ENCODE data around the gene REL. TPM values are rescaled to one million over a fixed set of nuclear protein-coding genes. Genes with fewer than 3 reads are reported as not detected.

REL gene
- total RNA-seq, 1 experiment from 2014 or later, result 10.2 TPM

- BruUV-seq (replicated peaks), result no TSS peak
- no peak overlapping the region for H3K4me2 ChIP-seq (ENCODE audit: low read length)
- H3K79me2 ChIP-seq (ENCODE audit: insufficient read depth, low read length), result no peaks in the 10 kb centered on the region
- H3K4me3 ChIP-seq (replicated peaks in 1 of 2; ENCODE audit: low read depth in 1 of 2, low read length in 2 of 2), result no peak overlapping the region
- no peak for TF ChIP-seq FOSL1 (IDR thresholded peaks at IDR 0.05; ENCODE audit: low read depth)
- TF ChIP-seq CEBPB (IDR thresholded peaks at IDR 0.05; ENCODE audit: low read depth), result no peak
- TF ChIP-seq ZFX (IDR thresholded peaks at IDR 0.05), result no peak
- TF ChIP-seq SIN3A (IDR thresholded peaks at IDR 0.05; ENCODE audit: low read depth), result no peak
- TF ChIP-seq POLR2A (IDR thresholded peaks at IDR 0.05; ENCODE audit: borderline replicate concordance, extremely low read depth, insufficient read depth, insufficient read length), result no peak
- TF ChIP-seq SP1 (IDR thresholded peaks at IDR 0.05; ENCODE audit: low read depth), result no peak
- TF ChIP-seq POLR2AphosphoS5 (IDR thresholded peaks at IDR 0.05; ENCODE audit: low read depth, low read length), result no peak
- TF ChIP-seq ZBTB33 (IDR thresholded peaks at IDR 0.05; ENCODE audit: extremely low read depth, insufficient replicate concordance, low read length), result no peak
- no peak for TF ChIP-seq EGR1 (IDR thresholded peaks at IDR 0.05; ENCODE audit: low read depth)
- TF ChIP-seq SRF (IDR thresholded peaks at IDR 0.05; ENCODE audit: low read depth), result no peak
- no peak for TF ChIP-seq MAX (IDR thresholded peaks at IDR 0.05)
- no peak for TF ChIP-seq ELF1 (IDR thresholded peaks at IDR 0.05; ENCODE audit: borderline replicate concordance, low read depth)
- TF ChIP-seq EZH2phosphoT487 (IDR thresholded peaks at IDR 0.05; ENCODE audit: borderline replicate concordance), result no peak
- TF ChIP-seq EZH2 (IDR thresholded peaks at IDR 0.05), result no peak
- TF ChIP-seq JUND (IDR thresholded peaks at IDR 0.05), result no peak
- no peak for TF ChIP-seq TCF7L2 (IDR thresholded peaks at IDR 0.05; ENCODE audit: borderline replicate concordance, extremely low read depth, insufficient read depth, insufficient read length)
- no peak for TF ChIP-seq YY1 (IDR thresholded peaks at IDR 0.05; ENCODE audit: extremely low read depth, insufficient replicate concordance, low read depth, low read length)
- no peak for TF ChIP-seq ATF3 (IDR thresholded peaks at IDR 0.05)
- no peaks in the 10 kb centered on the region for H4K20me1 ChIP-seq (ENCODE audit: insufficient read depth)
- RAD21 ChIA-PET (ENCODE audit: low non-redundant PET in 1 of 2, low total read pairs in 2 of 2, uncharacterized antibody in 2 of 2, unreplicated experiment in 2 of 2), result no interaction called here
- peaks cover 0 to 8% of the 10 kb centered on the region in 2 experiments; a peak in 1 of 4 replicates for H3K4me1 ChIP-seq (ENCODE audit: control insufficient read depth in 1 of 2, insufficient read depth in 2 of 2, low read length in 2 of 2)
- H3K9ac ChIP-seq (ENCODE audit: low read length), result no peak overlapping the region
- intact Hi-C loops (cut with micrococcal nuclease), result no loop called here
- H3K36me3 ChIP-seq (ENCODE audit: control insufficient read depth in 1 of 2, insufficient read depth in 2 of 2, low read length in 2 of 2), result no peaks in the 10 kb centered on the region
- POLR2A ChIA-PET, result interaction anchor here (0.7 kb wide), 1 partner anchor 88 kb away, joined by 3 read pairs; no protein-coding TSS in a partner anchor
- H3K9me3 ChIP-seq (ENCODE audit: control insufficient read depth in 1 of 2, insufficient read depth in 1 of 2, low read depth in 1 of 2, low read length in 2 of 2), result no peaks in the 10 kb centered on the region
- H3K27me3 ChIP-seq (ENCODE audit: insufficient read depth, low read length), result no peaks in the 10 kb centered on the region
- no peaks in the 10 kb centered on the region; the same call in 1 of the 2 replicates for H3K9me2 ChIP-seq (ENCODE audit: insufficient read depth)
- H2AFZ ChIP-seq (ENCODE audit: low read depth, low read length, poor library complexity, severe bottlenecking), result no peak overlapping the region
- no peak for DNase-seq (ENCODE audit: low read depth, low spot score)
- CTCF ChIA-PET, result no interaction called here
- ATAC-seq, result no peak
- H3K27ac ChIP-seq (ENCODE audit: low read depth, low read length), result no peak overlapping the region
These were observed 8.9 kb upstream of the REL start for GRCh38 chr2:60872510-60872928.
